Tongue (tissue), 2 donors: ENCODE measurements around the gene CHURC1. TPM values are rescaled to one million over a fixed set of nuclear protein-coding genes. Genes with fewer than 3 reads are reported as not detected.

ENCODE experiments used
- DNase-seq: peaks from one replicate; pipeline ENCODE4 v3.0.0-alpha.2; 2015
- total RNA-seq: library from RNA; depleted of rRNA; stranded (reverse); fragments of >200 nt; gene quantifications from one replicate; pipeline ENCODE4 v1.2.3, GENCODE V29; 2014

The CHURC1 gene
- total RNA-seq = 55.2 TPM

- peak; percentile 100 for DNase-seq
Observed at GRCh38 chr14:64914237-64915028, at the start of gene CHURC1. Gene CHURC1 (plus strand): TSS chr14:64914455. CDS start chr14:64914496, 41 bp downstream.

GRCh38 chr14:64865109-64865508 is 49.1 kb upstream of the CHURC1 start:
- no peak for DNase-seq

- no peak for DNase-seq
Observed at GRCh38 chr14:64865992-64866391, 48.3 kb upstream of the CHURC1 start.

- DNase-seq = no peak
Observed at GRCh38 chr14:64867182-64867581, 47.1 kb upstream of the CHURC1 start.

- no peak for DNase-seq
Observed at GRCh38 chr14:64868379-64868778, 45.9 kb upstream of the CHURC1 start.

- DNase-seq = no peak
Observed at GRCh38 chr14:64868841-64869240, 45.4 kb upstream of the CHURC1 start.

GRCh38 chr14:64870160-64870559 is 44.1 kb upstream of the CHURC1 start:
- no peak for DNase-seq

- DNase-seq = no peak
Observed at GRCh38 chr14:64871344-64871743, 42.9 kb upstream of the CHURC1 start.

GRCh38 chr14:64873506-64874219 is 40.6 kb upstream of the CHURC1 start:
- DNase-seq = no peak

- no peak for DNase-seq
Observed at GRCh38 chr14:64875350-64875749, 38.9 kb upstream of the CHURC1 start.

GRCh38 chr14:64877846-64878245 is 36.4 kb upstream of the CHURC1 start:
- peak; percentile 50 for DNase-seq

- DNase-seq = peak; percentile 28
Observed at GRCh38 chr14:64878837-64879634, 35.2 kb upstream of the CHURC1 start.

- DNase-seq = peak; percentile 78
Observed at GRCh38 chr14:64879635-64880220, 34.5 kb upstream of the CHURC1 start, which contains the start of gene SPTB. Gene SPTB (minus strand): TSS chr14:64879907. CDS start chr14:64823094, 56,813 bp downstream.

GRCh38 chr14:64880221-64881121 is 33.8 kb upstream of the CHURC1 start:
- peak; percentile 74 for DNase-seq

GRCh38 chr14:64885559-64885958 is 28.7 kb upstream of the CHURC1 start:
- DNase-seq = no peak

- no peak for DNase-seq
Observed at GRCh38 chr14:64889352-64889751, 24.9 kb upstream of the CHURC1 start.

GRCh38 chr14:64891173-64891838 is 22.9 kb upstream of the CHURC1 start:
- DNase-seq = no peak

- peak; percentile 81 for DNase-seq
Observed at GRCh38 chr14:64891839-64892375, 22.3 kb upstream of the CHURC1 start.

GRCh38 chr14:64899958-64900357 is 14.3 kb upstream of the CHURC1 start:
- DNase-seq = no peak

- DNase-seq = no peak
Observed at GRCh38 chr14:64906022-64906421, 8.2 kb upstream of the CHURC1 start.
